ENCODE measurements around the gene ZNRD2.

- TF ChIP-seq CTCF (IDR thresholded peaks at IDR 0.05; ENCODE audit: insufficient read depth, low read depth, low read length) (no peak), EZH2 (IDR thresholded peaks at IDR 0.05; ENCODE audit: insufficient read depth, low read length) (no peak)
These were observed 7.5 kb downstream of the ZNRD2 start for GRCh38 chr11:65577756-65578109.

Measured in astrocyte (in vitro differentiated cells and primary cell).